ES-I3 (cell line): ENCODE results near the gene METTL3.
"Not testable (repeated sequence)": the region's sequence is repeated elsewhere in the genome, so short reads cannot be mapped to it uniquely, and the experiment has no call there.

Experiments used
- H3K36me3 ChIP-seq: 2 replicates; pipeline ENCODE4 v1.6.1; 2013; ENCODE audit warnings: mild to moderate bottlenecking, low read length, control low read depth, moderate library complexity; ENCODE audit not compliant: insufficient read depth
- H3K4me1 ChIP-seq: 2 replicates; pipeline ENCODE4 v1.6.1; 2013; ENCODE audit warnings: mild to moderate bottlenecking, control low read depth, low read length; ENCODE audit not compliant: insufficient read depth
- H3K9ac ChIP-seq: 2 replicates; pipeline ENCODE4 v1.6.1; 2013; ENCODE audit warnings: low read depth, mild to moderate bottlenecking, low read length, moderate library complexity
- H3K9me3 ChIP-seq: 2 replicates; pipeline ENCODE4 v1.6.1; 2013; ENCODE audit warnings: mild to moderate bottlenecking, low read length, moderate library complexity; ENCODE audit not compliant: control insufficient read depth, insufficient read depth

METTL3 gene

GRCh38 chr14:21510735-21511657 lies at the start of gene METTL3:
Gene METTL3, minus strand, starts transcription at chr14:21511340. Its CDS starts 117 bp downstream, at chr14:21511223.
- H3K36me3 ChIP-seq = no peaks in the 10 kb centered on the region; the same call in 1 of the 2 replicates
- peak within 1 kb of the TSS; percentile 89 for H3K9ac ChIP-seq
- H3K4me1 ChIP-seq = peaks cover 7% of the 10 kb centered on the region; the same call in 1 of the 2 replicates
- no peaks in the 10 kb centered on the region for H3K9me3 ChIP-seq

GRCh38 chr14:21558703-21559170 lies 47.6 kb upstream of the METTL3 start:
- H3K9me3 ChIP-seq = no peaks in the 10 kb centered on the region
- no peak overlapping the region for H3K9ac ChIP-seq
- no peaks in the 10 kb centered on the region for H3K36me3 ChIP-seq
- peaks cover 20% of the 10 kb centered on the region for H3K4me1 ChIP-seq

- Histone ChIP-seq H3K9ac (peak overlapping the region; percentile 48), H3K36me3 (no peaks in the 10 kb centered on the region), H3K4me1 (peaks cover 28% of the 10 kb centered on the region), H3K9me3 (no peaks in the 10 kb centered on the region)
These were observed 46.2 kb upstream of the METTL3 start for GRCh38 chr14:21557084-21557901.

GRCh38 chr14:21556378-21557083 lies 45.4 kb upstream of the METTL3 start:
- H3K9ac ChIP-seq = peak overlapping the region; percentile 48; the same call in 1 of the 2 replicates
- H3K4me1 ChIP-seq = peaks cover 28% of the 10 kb centered on the region
- no peaks in the 10 kb centered on the region for H3K9me3 ChIP-seq
- H3K36me3 ChIP-seq = no peaks in the 10 kb centered on the region

GRCh38 chr14:21553266-21553665 lies 42.1 kb upstream of the METTL3 start:
- Histone ChIP-seq H3K4me1 (peaks cover 22% of the 10 kb centered on the region), H3K9me3 (no peaks in the 10 kb centered on the region), H3K36me3 (no peaks in the 10 kb centered on the region), H3K9ac (no peak overlapping the region)

- peaks cover 16% of the 10 kb centered on the region for H3K4me1 ChIP-seq
- H3K9me3 ChIP-seq, H3K36me3 ChIP-seq, H3K9ac ChIP-seq: not testable (repeated sequence)
These were observed 33.4 kb upstream of the METTL3 start for GRCh38 chr14:21544588-21544987.

- no peaks in the 10 kb centered on the region for H3K36me3 ChIP-seq
- H3K9ac ChIP-seq = peak overlapping the region; percentile 47; the same call in 1 of the 2 replicates
- peaks cover 8% of the 10 kb centered on the region for H3K9me3 ChIP-seq
- H3K4me1 ChIP-seq = peaks cover 22% of the 10 kb centered on the region
These were observed 32.8 kb upstream of the METTL3 start for GRCh38 chr14:21543963-21544362.

- peak overlapping the region; percentile 47 for H3K9ac ChIP-seq
- no peaks in the 10 kb centered on the region for H3K36me3 ChIP-seq
- H3K4me1 ChIP-seq = peaks cover 26% of the 10 kb centered on the region
- peaks cover 8% of the 10 kb centered on the region for H3K9me3 ChIP-seq
These were observed 32.4 kb upstream of the METTL3 start for GRCh38 chr14:21543521-21543960.

- Histone ChIP-seq H3K9ac (no peak overlapping the region; the same call in 1 of the 2 replicates), H3K4me1 (peaks cover 31% of the 10 kb centered on the region), H3K9me3 (no peaks in the 10 kb centered on the region), H3K36me3 (no peaks in the 10 kb centered on the region)
These were observed 30.4 kb upstream of the METTL3 start for GRCh38 chr14:21541413-21542074.

GRCh38 chr14:21539189-21539940 lies 28.2 kb upstream of the METTL3 start:
- H3K9me3 ChIP-seq = no peaks in the 10 kb centered on the region
- H3K9ac ChIP-seq = no peak overlapping the region; the same call in 1 of the 2 replicates
- H3K4me1 ChIP-seq = peaks cover 31% of the 10 kb centered on the region
- no peaks in the 10 kb centered on the region for H3K36me3 ChIP-seq

- Histone ChIP-seq H3K4me1 (peaks cover 37% of the 10 kb centered on the region), H3K9me3 (no peaks in the 10 kb centered on the region), H3K9ac (peak overlapping the region; percentile 77)
These were observed 25.9 kb upstream of the METTL3 start for GRCh38 chr14:21537090-21537424.

GRCh38 chr14:21536418-21537089 lies 25.4 kb upstream of the METTL3 start:
- 0 out of 2 replicates have a peak, but pooled peaks cover 3% of the 10 kb centered on the region for H3K36me3 ChIP-seq
- peaks cover 33% of the 10 kb centered on the region for H3K4me1 ChIP-seq
- H3K9me3 ChIP-seq = no peaks in the 10 kb centered on the region
- H3K9ac ChIP-seq = peak overlapping the region; percentile 77

More at GRCh38 chr14:21537090-21537424, 25.9 kb upstream of the METTL3 start:
- H3K36me3 ChIP-seq = 0 out of 2 replicates have a peak, but pooled peaks cover 3% of the 10 kb centered on the region
